ENCODE results near the gene USP38. TPM values are rescaled to one million over a fixed set of nuclear protein-coding genes. Genes with fewer than 3 reads are reported as not detected.

Gene USP38
- total RNA-seq, 4 donors from 2014 or later = 24.1 to 42.5 (median 26.3) TPM

DNA sequence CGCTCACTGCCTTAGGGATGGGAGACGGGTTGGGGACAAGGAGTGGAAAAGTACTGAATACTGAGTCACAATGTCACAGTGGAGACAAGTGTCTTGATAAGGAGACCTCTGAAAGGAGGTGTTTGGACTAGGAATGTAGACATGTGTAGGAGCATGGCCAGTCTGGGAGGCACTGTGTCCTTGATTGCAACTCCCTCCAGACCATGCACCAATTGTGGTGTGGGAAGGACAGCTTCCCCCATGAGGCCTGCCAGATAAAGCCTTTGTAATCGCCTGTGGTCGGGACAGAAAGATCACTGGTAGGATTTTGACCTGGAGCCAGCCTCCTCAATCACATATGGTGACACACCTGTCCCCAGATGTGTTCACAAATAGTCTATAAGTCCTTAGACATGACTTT lies 64.1 kb downstream of the USP38 start:
- TF ChIP-seq CTCF (IDR thresholded peaks at IDR 0.05) = no peak
- ATAC-seq (ENCODE audit: low FRiP score) (no peak), DNase-seq (ENCODE audit: low spot score) (no peak)

DNA sequence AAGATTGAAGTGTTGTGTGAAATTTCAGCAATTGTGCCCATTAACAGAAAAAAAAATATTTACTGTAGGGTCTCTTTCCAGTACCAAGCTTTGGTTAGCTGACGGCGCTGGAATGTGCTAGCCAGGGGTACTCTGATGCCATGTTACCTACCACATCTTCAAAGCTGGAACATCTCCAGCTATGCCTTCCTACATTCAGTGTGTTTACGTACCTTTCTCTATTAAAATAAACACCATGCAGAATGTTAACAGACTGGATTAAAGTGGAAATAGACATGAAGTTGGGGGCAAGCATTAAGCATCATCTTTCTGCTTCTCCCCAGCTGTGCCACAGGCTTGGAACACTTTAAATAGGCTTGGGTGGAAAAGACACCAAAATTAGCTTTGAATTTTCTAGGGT lies 65.9 kb downstream of the USP38 start:
- no peak for TF ChIP-seq CTCF (IDR thresholded peaks at IDR 0.05)
- no peak for DNase-seq (ENCODE audit: low spot score)
- no peak for ATAC-seq (ENCODE audit: low FRiP score)

GRCh38 chr4:143251348-143251747 lies 66.6 kb downstream of the USP38 start:
- no peak for DNase-seq (ENCODE audit: low spot score)
- TF ChIP-seq CTCF (IDR thresholded peaks at IDR 0.05) = no peak
- no peak for ATAC-seq (ENCODE audit: low FRiP score)

GRCh38 chr4:143251779-143252178 lies 67.1 kb downstream of the USP38 start:
- no peak for ATAC-seq (ENCODE audit: low FRiP score)
- DNase-seq (ENCODE audit: low spot score) = no peak
- TF ChIP-seq CTCF (IDR thresholded peaks at IDR 0.05) = no peak

GRCh38 chr4:143252478-143252877 lies 67.8 kb downstream of the USP38 start:
- ATAC-seq (ENCODE audit: low FRiP score) (no peak), DNase-seq (ENCODE audit: low spot score) (no peak)
- TF ChIP-seq CTCF (IDR thresholded peaks at IDR 0.05) = no peak

GRCh38 chr4:143253166-143253565 lies 68.4 kb downstream of the USP38 start:
- no peak for ATAC-seq (ENCODE audit: low FRiP score)
- no peak for DNase-seq (ENCODE audit: low spot score)
- TF ChIP-seq CTCF (IDR thresholded peaks at IDR 0.05) = no peak

DNA sequence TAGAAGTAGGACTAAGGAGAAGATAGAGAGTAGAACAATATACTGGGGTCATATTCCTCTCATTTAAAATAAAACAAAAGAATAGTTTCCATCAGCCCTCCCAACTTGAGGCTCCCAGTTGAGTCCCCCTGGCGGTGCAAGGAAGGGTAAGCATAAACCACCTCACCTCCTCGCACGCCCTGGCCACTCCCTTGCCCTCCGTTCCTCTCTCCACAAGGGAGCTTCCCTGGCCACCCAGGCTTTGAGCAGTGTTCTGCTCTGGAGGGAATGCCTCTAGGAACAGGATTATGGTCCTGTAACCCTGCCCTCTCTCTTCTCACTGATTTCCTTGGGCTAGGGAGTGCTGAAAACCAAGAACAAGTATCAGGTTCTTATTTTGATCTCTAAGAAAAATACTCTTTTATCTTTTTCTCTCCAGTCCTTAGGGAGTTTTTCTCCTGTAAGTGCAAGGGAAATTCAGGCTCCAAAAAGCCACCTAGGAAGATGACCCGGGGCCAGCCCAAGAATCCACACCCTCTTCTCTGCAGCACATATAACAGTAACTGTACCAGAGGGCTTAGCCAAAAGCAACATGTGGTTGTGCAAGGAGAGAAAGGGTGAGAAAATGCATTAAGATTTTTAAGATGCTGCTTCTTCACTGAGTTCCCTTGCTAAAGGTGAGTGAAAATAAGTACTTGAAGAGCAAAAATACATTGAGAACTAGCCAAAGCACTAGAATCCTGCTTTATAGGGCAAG lies 69.9 kb downstream of the USP38 start:
- ATAC-seq (ENCODE audit: low FRiP score) (no peak), DNase-seq (ENCODE audit: low spot score) (no peak)
- TF ChIP-seq CTCF (IDR thresholded peaks at IDR 0.05) = no peak
